GM19372 (cell line): ENCODE results near the gene GNG3.
"Not testable (repeated sequence)": the region's sequence is repeated elsewhere in the genome, so short reads cannot be mapped to it uniquely, and the experiment has no call there.

Source experiments
- ATAC-seq: cut with Tn5 transposase; IDR thresholded peaks from one replicate; pipeline ENCODE4 v1.9.1; 2021; ENCODE audit warnings: mild to moderate bottlenecking, low read depth, moderate library complexity; ENCODE audit not compliant: unreplicated experiment

The GNG3 gene

DNA sequence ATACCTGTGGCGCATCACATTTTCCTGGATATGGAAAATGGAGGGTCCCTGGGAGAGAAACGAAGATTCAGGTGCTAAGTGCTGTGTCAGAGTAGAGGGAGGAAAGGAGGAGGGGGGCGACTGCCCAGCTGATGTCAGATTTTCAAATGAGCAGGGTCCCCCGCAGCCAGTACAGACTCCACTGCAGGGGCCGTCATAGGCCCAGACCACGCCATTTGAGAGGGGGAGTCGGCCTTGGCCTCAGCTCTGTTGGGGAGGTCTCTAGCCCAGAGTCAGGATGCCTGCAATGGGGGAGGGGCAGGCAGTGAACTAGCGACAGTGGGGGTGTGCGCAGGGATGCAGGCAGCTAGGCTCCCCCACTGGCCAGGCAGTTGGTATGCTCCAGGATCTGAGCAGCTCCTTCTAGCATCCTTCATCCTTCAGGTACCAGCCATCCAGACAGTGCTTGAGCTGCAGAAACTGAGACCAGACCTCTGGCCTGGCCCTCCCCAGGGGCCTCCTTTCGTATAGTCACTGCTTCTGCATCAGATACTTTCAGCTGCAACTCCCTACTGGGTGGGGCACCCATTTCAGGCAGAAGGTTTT lies at the start of gene GNG3, which contains the start of gene BSCL2:
GNG3 (plus strand) TSS at position 400 of the 585 bp plus-strand sequence. CDS start 620 bp downstream, outside the sequence.
BSCL2 (minus strand) TSS at position 148 of the 585 bp plus-strand sequence. CDS start 229 bp downstream, outside the sequence.
- no peak for ATAC-seq

DNA sequence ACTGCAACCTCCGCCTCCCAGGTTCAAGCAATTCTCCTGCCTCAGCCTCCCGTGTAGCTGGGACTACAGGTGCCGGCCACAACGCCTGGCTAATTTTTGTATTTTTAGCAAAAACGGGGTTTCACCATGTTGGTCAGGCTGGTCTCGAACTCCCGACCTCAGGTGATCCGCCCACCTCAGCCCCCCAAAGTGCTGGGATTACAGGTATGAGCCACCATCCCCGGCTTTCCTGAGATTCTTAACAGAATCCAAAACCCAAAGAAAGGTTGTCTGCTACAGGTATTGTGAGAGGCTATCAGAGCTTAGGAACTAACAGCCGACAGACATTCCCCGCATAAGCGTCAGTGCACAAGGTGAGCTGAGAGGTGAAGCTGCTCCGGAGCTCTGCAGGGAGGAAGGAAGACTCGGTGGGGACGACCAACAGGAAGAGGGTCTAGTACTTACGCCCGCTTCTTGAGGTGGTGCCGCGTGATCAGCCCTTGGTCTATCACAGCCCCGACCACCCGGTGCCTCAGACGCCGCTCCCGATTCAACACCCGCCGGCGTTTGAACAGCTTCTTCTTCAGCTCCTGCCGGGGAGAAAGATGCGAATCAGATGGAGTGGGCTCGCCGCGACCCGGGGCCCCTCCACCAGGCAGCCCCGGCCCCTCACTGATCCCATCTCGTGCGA lies 42.9 kb upstream of the GNG3 start:
- peak; percentile 1 for ATAC-seq

DNA sequence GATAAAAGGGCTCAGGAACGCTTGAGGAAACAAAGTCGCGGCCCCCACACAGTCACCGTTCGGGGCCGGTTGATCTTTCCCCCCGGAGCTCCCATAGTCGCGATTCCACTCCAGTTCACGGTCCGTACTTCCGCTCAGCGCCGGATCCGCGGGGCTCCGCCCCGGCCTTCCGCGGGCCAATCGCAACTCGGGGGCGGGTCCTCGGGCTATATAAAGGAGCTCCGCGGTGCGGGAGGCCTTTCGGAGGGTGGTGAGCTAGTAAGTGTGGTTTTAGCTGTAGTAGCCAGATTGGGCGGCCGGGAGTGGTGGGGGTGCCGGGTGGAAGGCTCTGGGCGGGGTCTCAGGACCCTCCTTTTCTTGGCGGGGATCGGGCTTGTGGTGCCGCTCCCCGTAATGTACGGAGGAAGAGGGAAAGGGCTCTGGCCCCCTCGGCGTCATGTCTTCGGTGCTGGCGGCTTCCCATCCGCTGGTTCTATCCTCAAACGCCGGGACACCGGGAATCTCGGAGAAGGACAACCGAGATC lies 42.3 kb upstream of the GNG3 start, which contains the start of the genes C11orf98 and CSKMT:
C11orf98 (minus strand) TSS at position 136 of the 524 bp plus-strand sequence; CDS start at position 95, 41 bp downstream.
CSKMT (plus strand) TSS at position 238 of the 524 bp plus-strand sequence. CDS start 568 bp downstream, outside the sequence.
- peak; percentile 82 for ATAC-seq

DNA sequence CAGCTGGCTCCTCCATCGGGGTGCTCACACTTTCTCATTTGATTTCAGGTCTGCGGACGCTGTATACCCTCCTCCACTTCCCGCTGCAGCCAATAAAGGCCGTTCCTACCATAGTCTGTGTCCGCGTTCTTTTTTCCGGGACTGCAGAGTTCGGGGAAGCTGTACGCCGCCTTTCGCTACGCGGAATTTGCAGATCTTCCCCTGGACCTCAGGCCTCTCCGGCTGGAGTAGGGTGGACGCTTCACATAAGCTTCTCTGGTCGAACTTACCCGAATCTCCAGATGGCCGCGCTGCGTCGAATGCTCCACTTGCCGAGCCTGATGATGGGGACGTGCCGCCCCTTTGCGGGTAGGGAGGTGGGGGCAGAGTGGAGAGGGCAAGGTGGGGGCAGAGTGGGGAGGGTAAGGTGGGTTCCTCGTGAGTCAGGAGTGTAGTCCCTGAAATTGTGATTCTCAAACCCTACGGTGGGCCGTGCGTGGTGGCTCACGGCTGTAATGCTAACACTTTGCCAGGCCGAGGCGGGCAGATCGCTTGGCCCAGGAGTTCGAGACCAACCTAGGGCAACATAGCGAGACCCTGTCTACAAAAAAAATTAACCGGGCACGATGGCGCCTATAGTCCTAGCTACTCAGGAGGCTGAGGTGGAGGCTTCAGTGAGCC lies 41.7 kb upstream of the GNG3 start:
- peak; percentile 3 for ATAC-seq

DNA sequence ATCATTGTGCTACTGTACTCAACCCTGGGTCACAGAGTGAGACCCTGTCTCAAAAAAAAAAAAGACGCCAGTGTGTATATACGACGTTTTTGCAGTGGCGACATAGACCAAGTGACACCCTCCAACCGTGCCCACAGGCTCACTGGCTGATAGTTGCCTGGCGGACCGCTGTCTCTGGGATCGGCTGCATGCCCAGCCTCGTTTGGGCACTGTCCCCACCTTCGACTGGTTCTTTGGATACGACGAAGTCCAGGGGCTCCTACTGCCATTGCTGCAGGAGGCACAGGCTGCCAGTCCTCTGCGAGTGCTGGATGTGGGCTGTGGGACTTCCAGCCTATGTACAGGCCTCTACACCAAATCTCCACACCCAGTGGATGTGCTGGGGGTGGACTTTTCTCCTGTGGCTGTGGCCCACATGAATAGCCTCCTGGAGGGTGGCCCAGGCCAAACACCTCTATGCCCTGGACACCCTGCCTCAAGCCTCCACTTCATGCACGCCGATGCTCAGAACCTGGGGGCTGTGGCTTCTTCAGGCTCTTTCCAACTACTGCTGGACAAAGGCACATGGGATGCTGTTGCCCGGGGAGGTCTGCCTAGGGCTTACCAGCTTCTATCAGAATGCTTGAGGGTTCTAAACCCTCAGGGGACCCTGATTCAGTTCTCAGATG lies 41.1 kb upstream of the GNG3 start:
- no peak for ATAC-seq

DNA sequence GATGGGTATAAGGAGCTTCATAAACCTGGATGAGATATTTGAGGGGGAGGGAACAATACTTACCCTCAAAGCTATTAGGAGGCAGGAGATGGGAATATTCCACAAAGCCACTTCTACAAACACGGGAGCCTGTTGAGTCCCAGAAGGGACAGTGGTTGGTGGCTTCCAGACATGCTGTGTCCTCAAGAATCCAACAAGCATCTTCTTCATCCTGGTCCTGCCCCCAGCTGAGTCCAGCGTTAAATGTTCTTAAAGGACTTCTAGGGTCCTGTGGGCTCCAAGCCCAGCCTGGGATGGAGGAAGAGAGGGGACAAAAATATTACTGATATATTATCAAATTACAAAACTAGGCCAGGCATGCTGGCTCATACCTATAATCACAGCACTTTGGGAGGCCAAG lies 40.0 kb upstream of the GNG3 start:
- no peak for ATAC-seq

DNA sequence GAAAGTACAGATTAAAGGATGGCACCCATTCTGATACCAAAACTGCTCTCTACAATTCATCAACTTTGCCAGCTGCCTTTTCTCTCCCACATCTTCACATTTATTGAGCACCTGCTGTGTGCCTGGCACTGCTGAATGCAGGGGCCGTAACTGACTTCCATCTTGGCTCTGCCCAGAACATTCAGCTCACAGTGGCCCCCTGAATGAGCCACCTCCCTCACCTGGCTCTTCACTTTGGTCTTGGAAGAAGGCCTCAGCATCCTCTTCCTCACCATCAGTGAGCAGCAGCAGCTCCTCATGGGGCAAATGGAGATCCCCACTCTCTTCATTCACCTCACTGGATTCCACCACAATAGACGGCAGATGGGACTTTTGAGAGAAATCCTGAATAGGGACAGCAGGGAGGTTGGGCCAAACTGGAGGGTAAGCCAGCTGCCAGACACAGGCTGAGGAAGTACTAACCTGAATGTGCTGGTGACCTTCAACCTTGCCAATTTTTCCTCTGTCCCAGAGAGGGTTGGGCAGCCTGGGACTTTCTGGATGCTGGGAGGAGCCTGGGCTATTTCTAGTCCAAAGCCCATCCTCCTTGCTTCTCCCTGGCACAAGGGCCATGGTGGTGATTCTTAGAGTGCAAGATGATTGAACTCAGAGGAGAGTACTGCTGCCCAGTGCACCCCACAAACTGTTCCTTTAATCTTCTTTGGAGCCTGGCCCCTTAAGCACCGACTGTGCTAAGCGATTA lies 37.9 kb upstream of the GNG3 start:
- ATAC-seq, result no peak

DNA sequence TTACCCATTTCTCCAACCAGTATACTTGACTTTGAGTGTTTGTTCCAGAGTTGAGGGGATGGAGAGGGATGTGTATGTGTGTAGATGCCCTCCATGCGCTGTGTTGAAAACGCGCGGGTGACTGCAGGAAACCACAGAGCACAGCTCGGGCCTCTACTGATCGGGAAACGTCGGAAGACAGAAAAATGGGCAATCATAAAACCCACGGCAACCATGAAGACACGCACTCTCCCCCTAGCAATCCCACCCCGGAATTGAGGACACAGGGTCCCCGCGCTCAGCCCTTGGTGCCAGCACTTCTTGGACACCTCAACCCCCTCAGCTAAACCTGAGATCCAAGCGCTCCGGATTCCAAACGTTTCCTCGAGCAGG lies 36.3 kb upstream of the GNG3 start:
- ATAC-seq, result no peak

DNA sequence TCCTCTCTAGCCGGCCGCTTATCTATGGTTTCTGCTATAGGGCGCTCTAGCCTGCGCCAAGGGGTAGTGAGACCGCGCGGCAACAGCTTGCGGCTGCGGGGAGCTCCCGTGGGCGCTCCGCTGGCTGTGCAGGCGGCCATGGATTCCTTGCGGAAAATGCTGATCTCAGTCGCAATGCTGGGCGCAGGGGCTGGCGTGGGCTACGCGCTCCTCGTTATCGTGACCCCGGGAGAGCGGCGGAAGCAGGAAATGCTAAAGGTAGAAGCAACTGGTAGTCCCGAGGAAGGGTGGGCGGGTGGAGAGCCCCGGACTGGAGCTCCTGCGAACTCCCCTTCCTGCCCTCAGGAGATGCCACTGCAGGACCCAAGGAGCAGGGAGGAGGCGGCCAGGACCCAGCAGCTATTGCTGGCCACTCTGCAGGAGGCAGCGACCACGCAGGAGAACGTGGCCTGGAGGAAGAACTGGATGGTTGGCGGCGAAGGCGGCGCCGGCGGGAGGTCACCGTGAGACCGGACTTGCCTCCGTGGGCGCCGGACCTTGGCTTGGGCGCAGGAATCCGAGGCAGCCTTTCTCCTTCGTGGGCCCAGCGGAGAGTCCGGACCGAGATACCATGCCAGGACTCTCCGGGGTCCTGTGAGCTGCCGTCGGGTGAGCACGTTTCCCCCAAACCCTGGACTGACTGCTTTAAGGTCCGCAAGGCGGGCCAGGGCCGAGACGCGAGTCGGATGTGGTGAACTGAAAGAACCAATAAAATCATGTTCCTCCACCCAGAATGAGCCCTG lies 35.7 kb upstream of the GNG3 start, which contains the start of the genes LBHD1 and UQCC3:
LBHD1 (minus strand) TSS at position 660 of the 782 bp plus-strand sequence. CDS start 2,236 bp downstream, outside the sequence.
UQCC3 (plus strand) TSS at position 66 of the 782 bp plus-strand sequence; CDS start at position 139, 73 bp downstream.
- ATAC-seq, result peak; percentile 61

DNA sequence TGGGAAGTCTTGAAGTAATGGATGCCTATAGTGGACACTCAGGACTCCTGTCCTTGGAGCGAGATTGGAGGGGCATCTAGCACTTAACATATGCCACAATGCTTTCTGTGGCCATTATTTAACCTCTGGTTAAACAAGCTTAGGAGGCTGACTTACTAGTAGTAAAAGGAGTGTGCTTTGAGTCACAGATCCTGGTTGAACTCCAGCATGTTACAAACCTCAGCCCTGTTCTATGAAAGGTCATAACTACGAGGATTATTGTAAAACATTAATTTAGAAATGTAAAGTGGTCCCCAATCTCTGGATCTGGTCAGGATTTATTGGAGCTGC lies 34.3 kb upstream of the GNG3 start:
- ATAC-seq, result no peak

DNA sequence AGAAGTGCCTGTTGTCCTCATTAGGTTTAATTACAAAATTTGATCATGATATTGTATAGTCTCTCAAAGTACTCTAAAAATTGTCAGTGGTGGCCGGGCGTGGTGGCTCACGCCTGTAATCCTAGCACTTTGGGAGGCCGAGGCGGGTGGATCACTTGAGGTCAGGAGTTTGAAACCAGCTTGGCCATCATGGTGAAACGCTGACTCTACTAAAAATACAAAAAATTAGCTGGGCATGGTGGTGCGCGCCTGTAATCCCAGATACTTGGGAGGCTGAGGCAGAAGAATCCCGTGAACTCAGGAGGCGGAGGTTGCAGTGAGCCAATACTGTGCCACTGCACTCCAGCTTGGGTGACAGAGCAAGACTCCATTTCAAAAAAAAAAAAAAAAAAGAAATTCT lies 32.1 kb upstream of the GNG3 start:
- not testable (repeated sequence) for ATAC-seq

DNA sequence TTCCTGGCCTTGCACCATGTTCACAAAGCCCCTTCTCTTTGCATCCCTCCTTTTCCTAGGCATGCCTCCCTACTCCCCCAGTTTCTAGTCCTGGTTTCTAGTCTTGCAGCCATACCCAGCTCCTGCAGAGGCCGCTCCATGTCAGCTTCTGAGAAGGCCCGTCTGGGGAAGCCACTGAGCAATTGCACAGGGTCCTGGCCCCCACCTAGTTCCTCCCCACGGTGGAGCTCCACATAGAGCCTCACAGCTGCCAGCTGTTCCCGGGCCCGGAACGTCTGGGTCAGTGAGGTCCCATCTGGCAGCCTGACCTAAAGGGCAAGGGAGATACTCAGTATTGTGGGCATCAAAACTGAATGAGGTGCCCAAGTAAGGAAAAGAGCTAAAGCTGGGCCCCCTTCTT lies 30.8 kb upstream of the GNG3 start:
- ATAC-seq, result no peak

DNA sequence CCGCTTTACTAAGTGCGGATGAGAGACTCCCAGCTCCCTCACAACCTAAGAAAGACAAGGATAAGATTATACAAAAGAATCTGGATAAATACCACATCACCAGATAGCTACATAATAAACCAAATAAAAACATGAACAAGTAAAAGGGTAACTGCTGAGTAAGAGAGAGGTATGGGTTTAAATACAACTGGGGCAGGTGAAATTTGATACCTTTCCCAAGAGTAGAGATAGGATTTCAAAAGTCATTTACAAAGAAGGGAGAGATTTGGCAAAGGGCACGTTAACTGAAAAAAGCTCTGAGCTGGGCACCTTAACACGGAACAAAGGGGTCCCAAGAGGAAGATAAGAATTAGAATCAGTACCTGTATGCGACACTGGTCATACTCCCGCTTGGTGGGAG lies 30.3 kb upstream of the GNG3 start:
- no peak for ATAC-seq

DNA sequence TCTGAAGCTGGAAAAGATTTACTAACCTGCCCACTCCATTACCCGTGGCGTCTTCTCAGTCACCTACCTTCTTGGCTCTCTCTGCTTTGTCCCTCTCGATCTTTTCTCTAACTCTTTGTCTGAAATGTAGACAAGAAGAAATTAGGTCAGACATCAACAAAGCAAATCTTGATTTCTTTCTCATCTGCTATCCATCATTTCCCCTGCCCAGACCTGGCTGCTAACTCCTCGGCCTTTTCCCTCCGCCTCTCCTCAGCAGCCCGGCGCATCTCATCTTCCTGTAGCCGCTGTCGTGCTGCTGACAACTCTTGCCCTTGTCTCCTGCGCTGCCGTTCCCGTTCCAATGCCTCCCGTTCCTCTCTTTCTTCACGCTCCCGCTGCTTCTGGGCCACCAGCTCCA lies 29.8 kb upstream of the GNG3 start:
- no peak for ATAC-seq

DNA sequence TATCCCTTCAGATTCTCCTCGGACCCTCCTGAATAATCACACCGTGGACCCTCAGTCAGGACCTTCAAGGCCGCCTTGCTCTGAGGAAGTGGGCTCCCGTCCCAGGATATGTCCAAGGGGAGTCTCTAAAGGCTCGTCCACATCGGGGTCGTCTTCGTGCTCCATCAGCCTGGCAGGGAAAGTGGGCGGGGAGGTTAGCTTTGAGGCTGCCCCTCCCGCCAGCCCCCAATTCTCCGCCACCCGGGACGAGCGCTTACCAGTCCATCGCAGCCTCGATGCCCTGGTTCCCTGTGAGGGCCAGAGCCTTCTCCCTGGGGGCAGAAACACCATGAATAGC lies 29.1 kb upstream of the GNG3 start:
- no peak for ATAC-seq

DNA sequence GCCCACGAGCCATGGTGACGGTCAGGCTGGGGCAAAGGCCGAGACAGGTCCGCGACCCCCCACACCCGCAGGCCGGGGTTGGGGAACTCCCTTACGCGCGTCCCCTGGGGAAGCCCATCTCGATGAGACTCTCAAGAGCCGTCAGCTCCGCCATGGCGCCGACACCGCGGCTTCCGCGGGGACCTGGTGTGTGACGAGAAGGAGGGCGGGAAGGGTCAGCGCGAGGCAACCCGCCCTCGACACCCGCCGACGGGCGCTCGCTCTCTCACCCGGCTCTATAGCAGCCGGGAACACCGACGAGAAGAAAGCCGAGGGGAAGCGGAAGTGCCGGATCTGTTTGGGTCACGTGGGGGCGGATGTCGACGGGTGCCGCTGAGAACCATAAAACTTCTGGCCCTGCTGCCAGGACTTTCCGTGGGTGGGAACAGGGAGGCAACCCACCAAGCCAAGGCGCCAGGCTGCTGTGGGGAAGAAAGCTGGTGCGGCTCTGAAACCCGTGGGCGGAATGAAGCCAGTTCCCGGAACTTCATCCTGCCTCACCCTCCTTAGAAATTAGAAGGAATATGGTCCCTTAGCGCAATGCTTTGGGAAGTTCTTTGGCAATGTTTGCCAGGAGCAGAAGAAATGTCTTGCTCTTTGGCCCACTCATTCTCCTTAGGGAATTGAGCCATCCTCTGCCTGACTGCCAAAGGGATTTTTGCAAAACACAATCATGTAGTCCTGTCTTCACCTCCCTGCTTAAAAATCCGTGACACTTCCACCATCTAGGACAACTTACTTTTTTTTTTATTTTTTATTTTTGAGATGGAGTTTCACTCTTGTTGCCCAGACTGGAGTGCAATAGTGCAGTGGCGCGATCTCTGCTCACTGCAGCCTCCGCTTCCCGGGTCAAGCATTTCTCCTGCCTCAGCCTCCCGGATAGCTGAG lies 28.4 kb upstream of the GNG3 start, which contains the start of gene UBXN1:
UBXN1 (minus strand) TSS at position 304 of the 927 bp plus-strand sequence; CDS start at position 154, 150 bp downstream.
- ATAC-seq, result no peak

DNA sequence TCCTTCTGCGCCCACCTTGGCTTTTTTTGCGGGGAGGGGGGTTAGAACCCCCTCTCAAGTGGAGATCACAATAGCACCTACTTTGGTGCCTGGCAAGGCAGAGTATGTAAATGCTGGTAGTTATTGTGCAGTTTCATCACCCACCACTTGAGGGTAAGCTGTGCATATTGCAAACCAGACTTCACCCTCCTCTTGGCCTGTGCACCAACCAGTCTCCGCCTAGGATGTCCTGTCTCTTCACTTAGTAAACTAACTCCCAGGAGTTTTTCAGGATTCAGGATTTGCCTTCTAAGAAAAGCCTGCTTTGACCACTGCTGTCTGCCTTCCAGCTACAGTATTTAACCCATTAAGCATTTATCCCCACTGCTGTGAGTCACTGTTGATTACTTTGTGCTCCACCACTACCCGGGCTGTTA lies 26.6 kb upstream of the GNG3 start:
- ATAC-seq, result peak; percentile 66

DNA sequence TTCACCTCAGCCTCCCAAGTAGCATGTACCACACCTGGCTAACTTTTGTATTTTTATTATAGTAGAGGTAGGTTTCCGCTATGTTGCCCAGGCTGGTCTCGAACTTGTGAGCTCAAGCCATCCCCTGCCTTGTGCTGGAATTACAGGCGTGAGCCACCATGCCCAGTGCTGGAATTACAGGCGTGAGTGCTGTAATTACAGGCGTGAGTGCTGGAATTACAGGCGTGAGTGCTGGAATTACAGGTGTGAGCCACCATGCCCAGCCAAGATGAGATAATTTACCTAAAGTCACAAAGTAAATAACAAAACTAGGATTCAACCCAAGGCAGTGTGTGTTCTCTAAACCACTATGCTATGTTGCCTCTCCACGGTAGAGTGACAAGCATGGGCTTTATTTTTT lies 25.0 kb upstream of the GNG3 start:
- no peak for ATAC-seq
